ENCODE data around the gene PDE1A.

DNA sequence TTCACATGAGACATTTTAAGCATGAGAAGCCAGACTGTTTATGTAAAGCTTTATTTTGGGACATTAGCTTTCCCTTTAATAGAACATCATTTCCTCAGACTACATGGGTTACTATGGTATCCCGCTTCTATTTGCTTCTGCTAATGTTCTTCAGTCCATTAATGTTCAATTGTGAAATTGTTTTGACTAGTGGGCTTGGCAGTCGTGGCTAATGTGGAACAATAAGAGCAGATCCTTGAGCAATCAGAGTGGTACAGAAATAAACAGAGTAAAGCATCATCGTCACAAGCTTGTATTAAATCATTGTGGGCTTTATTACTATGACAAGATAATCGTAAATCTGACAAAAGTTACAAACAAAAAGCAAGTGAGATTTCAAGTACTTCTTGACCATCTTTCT lies 60.2 kb downstream of the PDE1A start:
- no peak for TF ChIP-seq CTCF (IDR thresholded peaks at IDR 0.05)
- TF ChIP-seq POLR2A (IDR thresholded peaks at IDR 0.05), result no peak

All from right lobe of liver (tissue), 4 donors.